AG10803 (cell line): Measurements from ENCODE around the gene ALPL.
"Not testable (repeated sequence)": the region's sequence is repeated elsewhere in the genome, so short reads cannot be mapped to it uniquely, and the experiment has no call there.

Experiments used
- DNase-seq: peaks from one replicate; pipeline ENCODE4 v3.0.0; 2010; ENCODE audit warnings: low read depth
- H3K4me3 ChIP-seq: 2 replicates; pipeline ENCODE4 v1.5.1; 2011; ENCODE audit warnings: mild to moderate bottlenecking, low read length, control low read depth
- TF ChIP-seq, protein P1 (sequence below): conservative IDR thresholded peaks from 2 replicates; pipeline ENCODE4 v1.5.1; 2011; ENCODE audit warnings: mild to moderate bottlenecking, low read length, control low read depth, inconsistent platforms

ALPL gene

DNA sequence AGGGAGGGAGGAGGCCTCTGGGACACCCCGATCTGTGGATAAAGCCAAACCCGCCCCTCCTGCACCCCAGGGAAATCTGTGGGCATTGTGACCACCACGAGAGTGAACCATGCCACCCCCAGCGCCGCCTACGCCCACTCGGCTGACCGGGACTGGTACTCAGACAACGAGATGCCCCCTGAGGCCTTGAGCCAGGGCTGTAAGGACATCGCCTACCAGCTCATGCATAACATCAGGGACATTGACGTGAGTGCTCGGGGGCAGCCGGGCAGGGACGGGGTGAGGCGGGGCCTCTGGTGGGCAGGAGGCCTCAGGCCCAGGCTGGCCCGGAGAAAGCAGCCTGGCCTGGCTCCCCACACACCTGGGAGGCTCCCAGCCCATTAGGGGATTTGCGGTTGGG, 54.7 kb downstream of the ALPL start:
- no peak overlapping the region for H3K4me3 ChIP-seq
- DNase-seq, result no peak
- TF ChIP-seq, protein P1, sequence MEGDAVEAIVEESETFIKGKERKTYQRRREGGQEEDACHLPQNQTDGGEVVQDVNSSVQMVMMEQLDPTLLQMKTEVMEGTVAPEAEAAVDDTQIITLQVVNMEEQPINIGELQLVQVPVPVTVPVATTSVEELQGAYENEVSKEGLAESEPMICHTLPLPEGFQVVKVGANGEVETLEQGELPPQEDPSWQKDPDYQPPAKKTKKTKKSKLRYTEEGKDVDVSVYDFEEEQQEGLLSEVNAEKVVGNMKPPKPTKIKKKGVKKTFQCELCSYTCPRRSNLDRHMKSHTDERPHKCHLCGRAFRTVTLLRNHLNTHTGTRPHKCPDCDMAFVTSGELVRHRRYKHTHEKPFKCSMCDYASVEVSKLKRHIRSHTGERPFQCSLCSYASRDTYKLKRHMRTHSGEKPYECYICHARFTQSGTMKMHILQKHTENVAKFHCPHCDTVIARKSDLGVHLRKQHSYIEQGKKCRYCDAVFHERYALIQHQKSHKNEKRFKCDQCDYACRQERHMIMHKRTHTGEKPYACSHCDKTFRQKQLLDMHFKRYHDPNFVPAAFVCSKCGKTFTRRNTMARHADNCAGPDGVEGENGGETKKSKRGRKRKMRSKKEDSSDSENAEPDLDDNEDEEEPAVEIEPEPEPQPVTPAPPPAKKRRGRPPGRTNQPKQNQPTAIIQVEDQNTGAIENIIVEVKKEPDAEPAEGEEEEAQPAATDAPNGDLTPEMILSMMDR, result no peak

DNA sequence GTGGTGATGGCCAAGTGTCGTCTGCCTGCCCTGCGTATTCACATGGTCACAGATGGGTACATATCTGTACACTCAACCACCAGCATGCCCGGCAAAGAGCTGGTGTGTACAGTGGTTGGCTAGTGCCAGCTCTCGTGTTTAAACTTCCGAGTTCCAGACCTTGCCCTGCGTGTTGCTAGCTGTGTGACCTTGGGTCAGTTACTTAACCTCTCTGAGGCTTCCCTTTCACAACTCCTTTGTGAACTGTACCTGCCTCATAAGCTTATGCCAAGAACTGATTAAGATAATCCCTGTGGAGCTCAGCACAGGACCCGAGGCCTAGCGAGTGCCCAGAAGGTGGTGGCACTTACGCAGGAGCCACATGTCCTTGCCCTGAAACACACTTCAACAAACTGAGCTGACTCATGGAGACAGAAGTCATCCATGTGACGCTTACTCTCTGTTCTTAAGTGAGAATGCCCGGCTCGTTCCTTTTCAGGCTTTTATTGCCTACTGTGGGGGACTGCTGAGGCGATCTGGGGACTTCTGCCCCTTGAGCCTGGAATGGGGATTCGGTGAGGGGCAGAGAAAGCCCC, 55.4 kb downstream of the ALPL start:
- DNase-seq, result peak; percentile 9
- TF ChIP-seq, protein P1, result no peak
- no peak overlapping the region for H3K4me3 ChIP-seq

DNA sequence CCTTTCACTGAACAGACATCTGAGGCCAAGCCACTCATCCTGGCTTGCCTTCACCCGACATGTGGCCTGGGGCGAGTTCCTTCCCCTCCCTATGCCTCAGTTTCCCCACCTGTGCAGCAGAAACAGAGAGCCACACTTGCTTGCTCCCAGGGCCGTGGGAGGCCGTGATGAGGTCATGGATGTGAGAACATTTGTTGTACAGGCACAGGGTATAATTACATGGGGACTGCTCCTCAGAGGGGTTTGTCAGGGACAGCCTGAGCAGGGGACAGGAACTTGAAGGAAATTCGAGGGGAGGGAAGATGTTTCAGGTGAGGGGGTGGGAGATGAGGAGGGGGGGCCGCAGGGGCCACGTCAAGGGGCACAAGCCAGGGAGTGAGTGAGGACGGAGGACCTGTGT, 56.1 kb downstream of the ALPL start:
- no peak for DNase-seq
- H3K4me3 ChIP-seq, result no peak overlapping the region
- TF ChIP-seq, protein P1, result no peak

DNA sequence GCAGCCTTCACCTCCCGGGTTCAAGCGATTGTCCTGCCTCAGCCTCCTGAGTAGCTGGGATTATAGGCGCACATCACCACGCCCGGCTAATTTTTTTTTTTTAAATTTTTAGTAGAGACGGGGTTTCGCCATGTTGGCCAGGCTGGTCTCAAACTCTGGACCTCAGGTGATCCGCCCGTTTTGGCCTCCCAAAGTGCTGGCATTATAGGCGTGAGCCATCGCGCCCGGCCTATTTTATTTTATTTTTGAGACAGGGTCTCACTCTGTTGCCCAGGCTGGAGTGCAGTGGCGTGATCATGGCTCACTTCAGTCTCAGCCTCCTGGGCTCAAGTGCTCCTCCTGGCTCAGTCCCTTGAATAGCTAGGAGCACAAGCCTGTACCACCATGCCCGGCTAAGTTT, 57.1 kb downstream of the ALPL start:
- not testable (repeated sequence) for DNase-seq, H3K4me3 ChIP-seq

DNA sequence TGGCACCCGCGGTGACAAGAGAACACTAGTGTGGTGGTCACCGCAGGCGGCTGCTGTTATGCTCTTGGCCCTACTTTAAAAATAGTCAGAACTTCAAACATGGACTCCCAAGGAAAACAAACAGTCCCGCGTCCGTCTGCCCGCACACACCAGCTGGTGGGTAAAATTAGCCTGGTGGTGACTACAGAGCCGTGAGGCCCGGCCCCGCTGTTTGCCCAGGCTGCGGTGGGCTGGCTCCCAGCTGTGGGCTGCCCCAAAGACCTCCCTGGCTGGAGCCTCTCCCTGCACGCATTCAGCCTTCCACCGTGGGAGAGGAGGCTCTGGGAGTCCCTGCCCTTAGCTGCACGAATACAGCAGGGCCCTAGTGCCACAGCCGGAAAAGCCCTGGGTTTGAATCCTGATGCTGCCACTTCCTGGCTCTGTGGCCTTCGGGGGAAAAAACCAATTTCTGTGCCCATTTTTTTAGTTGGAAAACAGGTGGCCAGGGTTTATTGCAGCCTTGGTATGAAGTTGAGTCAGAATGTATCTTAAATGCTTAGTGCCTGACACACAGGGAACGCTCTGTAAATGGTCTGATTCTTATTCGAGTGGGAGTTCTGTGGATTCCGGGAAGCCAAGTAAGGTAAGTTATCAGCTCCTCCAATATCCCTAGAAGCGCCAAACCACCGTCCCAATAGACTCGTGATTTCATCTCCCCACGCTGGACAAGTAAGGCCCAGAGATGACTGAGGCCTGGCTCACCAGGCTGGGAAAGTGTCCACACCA, 58.2 kb downstream of the ALPL start:
- peak; percentile 73 for DNase-seq
- TF ChIP-seq, protein P1, result no peak
- H3K4me3 ChIP-seq, result no peak overlapping the region

DNA sequence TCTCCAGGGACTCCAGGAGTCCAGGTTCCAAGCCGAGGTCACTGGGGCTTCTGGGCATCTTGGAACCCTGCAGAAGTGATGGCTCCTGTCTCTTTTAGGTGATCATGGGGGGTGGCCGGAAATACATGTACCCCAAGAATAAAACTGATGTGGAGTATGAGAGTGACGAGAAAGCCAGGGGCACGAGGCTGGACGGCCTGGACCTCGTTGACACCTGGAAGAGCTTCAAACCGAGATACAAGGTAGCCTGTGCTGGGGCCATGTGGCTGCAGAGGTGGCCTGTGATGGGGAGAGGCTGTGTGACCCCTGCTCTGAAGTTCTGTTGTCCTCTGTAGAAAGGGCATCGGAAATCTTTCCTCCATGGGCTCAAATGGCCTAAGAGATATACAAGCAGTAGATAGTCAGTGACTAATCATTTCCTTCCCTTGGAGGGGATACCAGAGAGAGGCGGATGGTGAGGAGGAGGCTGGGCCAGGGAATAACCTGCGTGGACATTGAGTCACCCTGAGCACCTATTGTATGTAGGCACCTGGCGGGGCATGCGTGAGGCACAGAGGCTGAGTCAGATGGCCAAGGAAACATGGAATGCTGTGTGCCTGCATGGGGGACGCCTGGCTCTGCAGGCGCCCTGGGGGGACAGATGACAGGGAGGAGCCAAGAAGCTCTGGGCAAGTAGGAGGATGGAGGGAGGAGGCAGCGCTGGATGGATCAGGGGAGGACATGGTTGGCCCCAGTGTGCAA, 59.0 kb downstream of the ALPL start:
- H3K4me3 ChIP-seq, result no peak overlapping the region
- no peak for DNase-seq

DNA sequence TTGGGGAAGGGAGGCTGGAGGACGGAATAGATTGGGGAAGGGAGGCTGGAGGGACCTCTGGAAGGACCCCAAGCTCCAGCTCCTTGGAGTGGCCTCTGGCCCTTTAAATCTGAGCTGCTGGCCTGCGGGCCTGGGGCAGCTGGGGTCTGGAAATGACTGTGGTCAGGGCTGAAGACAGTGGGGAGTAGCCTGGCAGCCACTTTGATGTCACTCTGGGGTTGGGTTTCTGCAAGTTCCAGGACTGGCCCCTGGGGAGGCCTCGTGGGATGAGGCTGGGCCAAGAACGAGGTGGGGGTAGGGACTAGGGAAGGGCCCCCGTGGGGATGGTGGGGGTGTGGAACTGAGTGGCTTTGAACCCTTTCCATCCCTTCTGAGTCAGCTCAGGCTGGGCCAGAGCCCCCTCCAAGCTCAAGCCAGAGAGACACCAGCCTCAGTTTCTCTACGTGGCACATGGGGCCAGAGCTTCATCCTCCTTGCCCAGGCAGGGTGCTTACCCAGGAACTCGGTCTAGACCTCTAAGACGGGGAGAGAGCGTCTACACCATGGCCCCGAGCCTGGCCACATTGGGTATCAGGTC, 59.7 kb downstream of the ALPL start:
- TF ChIP-seq, protein P1, result no peak
- DNase-seq, result no peak
- H3K4me3 ChIP-seq, result no peak overlapping the region

More for the DNA sequence above, 59.0 kb downstream of the ALPL start:
- TF ChIP-seq, protein P1, result no peak
